H9 (cell line): ENCODE results near the gene RET. TPM values are rescaled to one million over a fixed set of nuclear protein-coding genes. Genes with fewer than 3 reads are reported as not detected.
A peak's percentile ranks its signal among the peaks of the same experiment; 100 is the strongest.

Experiments
- DNase-seq: peaks from one replicate; pipeline ENCODE4 v3.0.0-alpha.2; 2017
- H2AFZ ChIP-seq: one replicate; pipeline ENCODE4 v1.6.1; 2013; ENCODE audit warnings: mild to moderate bottlenecking, low read length, control low read depth, moderate library complexity
- H2AK5ac ChIP-seq: 2 replicates; pipeline ENCODE4 v1.6.1; 2013; ENCODE audit warnings: low read length, control low read depth, mixed read lengths; ENCODE audit not compliant: insufficient read length
- H2BK120ac ChIP-seq: one replicate; pipeline ENCODE4 v1.6.1; 2013; ENCODE audit warnings: low read depth, mild to moderate bottlenecking, low read length, control low read depth, inconsistent platforms; ENCODE audit not compliant: poor library complexity, severe bottlenecking
- H2BK12ac ChIP-seq: 2 replicates; pipeline ENCODE4 v1.6.1; 2013; ENCODE audit warnings: low read length, control low read depth, mixed read lengths, low read depth; ENCODE audit not compliant: insufficient read length
- H2BK15ac ChIP-seq: 2 replicates; pipeline ENCODE4 v1.6.1; 2013; ENCODE audit warnings: low read depth, low read length, control low read depth
- H2BK20ac ChIP-seq: one replicate; pipeline ENCODE4 v1.6.1; 2013; ENCODE audit warnings: low read depth, mild to moderate bottlenecking, low read length, control low read depth, inconsistent platforms; ENCODE audit not compliant: poor library complexity, severe bottlenecking
- H2BK5ac ChIP-seq: 2 replicates; pipeline ENCODE4 v1.6.1; 2013; ENCODE audit warnings: low read length, control low read depth, mixed read lengths; ENCODE audit not compliant: insufficient read length
- H3K14ac ChIP-seq: 2 replicates; pipeline ENCODE4 v1.6.1; 2013; ENCODE audit warnings: low read length, control low read depth; ENCODE audit not compliant: insufficient read depth
- H3K18ac ChIP-seq: 2 replicates; pipeline ENCODE4 v1.6.1; 2013; ENCODE audit warnings: low read depth, mild to moderate bottlenecking, mixed read lengths, low read length, control low read depth; ENCODE audit not compliant: insufficient read length
- H3K23ac ChIP-seq: 2 replicates; pipeline ENCODE4 v1.6.1; 2013; ENCODE audit warnings: low read length, control low read depth, mixed read lengths, low read depth; ENCODE audit not compliant: insufficient read length
- H3K23me2 ChIP-seq: 2 replicates; pipeline ENCODE4 v1.6.1; 2013; ENCODE audit warnings: low read depth, mild to moderate bottlenecking, mixed read lengths, low read length, control low read depth; ENCODE audit not compliant: insufficient read length, poor library complexity, severe bottlenecking
- H3K27ac ChIP-seq: 2 replicates; pipeline ENCODE4 v1.5.1; 2013; ENCODE audit warnings: low read length, control low read depth, mixed read lengths, low read depth; ENCODE audit not compliant: insufficient read length
- H3K27me3 ChIP-seq: 2 replicates; pipeline ENCODE4 v1.6.1; 2013; ENCODE audit warnings: low read length, control low read depth, inconsistent platforms; ENCODE audit not compliant: insufficient read depth
- H3K4ac ChIP-seq: 2 replicates; pipeline ENCODE4 v1.6.1; 2013; ENCODE audit warnings: low read depth, mild to moderate bottlenecking, control low read depth, inconsistent platforms, low read length, moderate library complexity
- H3K4me1 ChIP-seq: 2 replicates; pipeline ENCODE4 v1.6.1; 2013; ENCODE audit warnings: low read length, control low read depth, inconsistent platforms; ENCODE audit not compliant: insufficient read depth
- H3K4me2 ChIP-seq: 2 replicates; pipeline ENCODE4 v1.6.1; 2013; ENCODE audit warnings: low read length, control low read depth, mixed read lengths; ENCODE audit not compliant: insufficient read length, insufficient read depth
- H3K56ac ChIP-seq: 2 replicates; pipeline ENCODE4 v1.6.1; 2013; ENCODE audit warnings: low read depth, mild to moderate bottlenecking, mixed read lengths, low read length, control low read depth; ENCODE audit not compliant: insufficient read length
- H3K79me1 ChIP-seq: 2 replicates; pipeline ENCODE4 v1.6.1; 2013; ENCODE audit warnings: low read depth, mild to moderate bottlenecking, moderate library complexity, low read length, control low read depth, inconsistent platforms; ENCODE audit not compliant: insufficient read depth, poor library complexity, severe bottlenecking
- H3K79me2 ChIP-seq: 2 replicates; pipeline ENCODE4 v1.6.1; 2013; ENCODE audit warnings: low read length, control low read depth, inconsistent platforms; ENCODE audit not compliant: insufficient read depth
- H3K9ac ChIP-seq: 2 replicates; pipeline ENCODE4 v1.6.1; 2013; ENCODE audit warnings: low read length, control low read depth, mixed read lengths; ENCODE audit not compliant: insufficient read length; ENCODE audit errors: extremely low read depth
- H3K9me3 ChIP-seq: one replicate; pipeline ENCODE4 v1.6.1; 2013; ENCODE audit warnings: low read depth, low read length, inconsistent platforms; ENCODE audit not compliant: control insufficient read depth
- H3T11ph ChIP-seq: one replicate; pipeline ENCODE4 v1.6.1; 2013; ENCODE audit warnings: mild to moderate bottlenecking, low read length, control low read depth, inconsistent platforms
- H4K20me1 ChIP-seq: one replicate; pipeline ENCODE4 v1.6.1; 2013; ENCODE audit not compliant: control insufficient read depth, insufficient read length, insufficient read depth
- H4K5ac ChIP-seq: 2 replicates; pipeline ENCODE4 v1.6.1; 2013; ENCODE audit warnings: low read depth, mild to moderate bottlenecking, mixed read lengths, low read length, control low read depth; ENCODE audit not compliant: insufficient read length
- H4K8ac ChIP-seq: replicated peaks from 2 replicates; pipeline ENCODE4 v1.6.1; 2013; ENCODE audit warnings: low read length, control low read depth, mixed read lengths, low read depth; ENCODE audit not compliant: insufficient read length
- H4K91ac ChIP-seq: 2 replicates; pipeline ENCODE4 v1.6.1; 2013; ENCODE audit warnings: low read depth, mild to moderate bottlenecking, moderate library complexity, mixed read lengths, low read length, control low read depth; ENCODE audit not compliant: insufficient read length
- H3K27ac Mint-ChIP-seq, 3 experiments: 2 replicates in 2 of 3; 3 replicates in 1 of 3; pipeline ENCODE4 v1.8.0; 2020 to 2021; ENCODE audit warnings: mixed read lengths in 3 of 3, mild to moderate bottlenecking in 1 of 3, moderate library complexity in 1 of 3
- H3K27me3 Mint-ChIP-seq: 2 replicates; pipeline ENCODE4 v1.8.0; 2021; ENCODE audit warnings: low read depth, mild to moderate bottlenecking, moderate library complexity, mixed read lengths
- H3K36me3 Mint-ChIP-seq, 3 experiments: 2 replicates in 2 of 3; 3 replicates in 1 of 3; pipeline ENCODE4 v1.8.0; 2020 to 2021; ENCODE audit warnings: low read depth in 3 of 3, mixed read lengths in 3 of 3; ENCODE audit not compliant: insufficient read depth in 1 of 3
- H3K4me1 Mint-ChIP-seq, 2 experiments: 2 replicates each; pipeline ENCODE4 v1.8.0; 2020; ENCODE audit warnings: mixed read lengths in 2 of 2
- H3K4me3 Mint-ChIP-seq, 2 experiments: 2 replicates in 1 of 2; 3 replicates in 1 of 2; pipeline ENCODE4 v1.8.0; 2020 to 2021; ENCODE audit warnings: mild to moderate bottlenecking in 2 of 2, mixed read lengths in 2 of 2, moderate library complexity in 1 of 2
- H3K9me3 Mint-ChIP-seq, 2 experiments: 2 replicates in 1 of 2; 3 replicates in 1 of 2; pipeline ENCODE4 v1.8.0; 2020; ENCODE audit warnings: mild to moderate bottlenecking in 2 of 2, mixed read lengths in 2 of 2, moderate library complexity in 1 of 2
- WGBS: extraction: QIAGEN DNeasy Blood & Tissue Kit; methylation state at CpG from one replicate; pipeline ENCODE4 v1.1.7; 2013; ENCODE audit warnings: missing lambda C conversion rate, low lambda C conversion rate, mixed read lengths; ENCODE audit not compliant: insufficient read length; ENCODE audit errors: extremely low coverage; 5-methylcytosine and 5-hydroxymethylcytosine counted together
- total RNA-seq: library from RNA; stranded (reverse); gene quantifications from 2 replicates; pipeline ENCODE4 v1.2.1, GENCODE V29; 2021
- TF ChIP-seq, protein P1 (sequence below): fragments of 200-600 bp; sonication (generic); conservative IDR thresholded peaks from 3 replicates; pipeline ENCODE4 v1.8.0; 2021; ENCODE audit warnings: antibody characterized with exemption, mild to moderate bottlenecking

The RET gene
- total RNA-seq, 1 experiment from 2014 or later: 12.2 TPM

DNA sequence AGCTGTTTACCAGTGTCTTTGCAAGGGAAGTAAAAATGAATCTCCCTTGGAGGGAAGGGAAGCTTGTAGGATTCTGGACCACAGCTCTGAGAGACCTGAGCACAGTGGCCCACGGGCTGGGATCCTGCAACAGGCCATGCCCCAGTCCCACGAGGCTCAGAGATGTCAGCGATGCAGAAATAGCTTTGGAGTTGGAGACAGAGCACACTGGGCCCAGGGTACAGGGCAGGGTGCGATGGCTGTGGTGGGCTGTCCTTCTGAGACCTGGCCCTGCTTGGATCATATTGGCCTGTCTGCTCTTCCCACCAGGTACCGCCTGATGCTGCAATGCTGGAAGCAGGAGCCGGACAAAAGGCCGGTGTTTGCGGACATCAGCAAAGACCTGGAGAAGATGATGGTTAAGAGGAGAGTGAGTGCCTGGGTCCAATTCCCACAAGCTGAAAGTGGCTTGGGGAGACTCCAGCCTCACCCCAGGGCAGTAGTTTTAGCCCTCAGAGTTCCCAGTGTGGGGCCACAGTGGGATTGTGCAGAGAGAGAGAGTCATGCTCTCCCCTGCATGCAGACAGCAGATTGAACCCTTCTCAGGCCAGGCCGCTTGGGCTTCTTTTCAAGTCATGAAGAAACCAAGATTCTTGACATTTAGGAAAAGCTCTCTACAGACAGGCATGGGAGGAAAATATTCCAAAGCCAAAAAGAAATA lies 47.9 kb downstream of the RET start:
- Histone ChIP-seq H3K18ac (no peak overlapping the region), H2AK5ac (no peak overlapping the region), H3K14ac (no peak overlapping the region), H4K20me1 (no peaks in the 10 kb centered on the region), H3K23me2 (peaks cover 2% of the 10 kb centered on the region), H3K23ac (no peak overlapping the region), H2BK120ac (no peak overlapping the region), H4K8ac (no peak overlapping the region), H2BK5ac (no peak overlapping the region), H2AFZ (no peak overlapping the region), H2BK15ac (no peak overlapping the region), H3K4me2 (no peak overlapping the region), H3K4me1 (no peaks in the 10 kb centered on the region), H3K9ac (no peak overlapping the region), H3T11ph (no peak overlapping the region), H4K5ac (no peak overlapping the region), H2BK12ac (no peak overlapping the region), H3K79me2 (no peaks in the 10 kb centered on the region), H3K27me3 (no peaks in the 10 kb centered on the region), H3K27ac (no peak overlapping the region), H3K79me1 (no peaks in the 10 kb centered on the region), H4K91ac (no peak overlapping the region), H3K4ac (no peak overlapping the region), H3K9me3 (no peaks in the 10 kb centered on the region), H2BK20ac (no peak overlapping the region), H3K56ac (no peak overlapping the region)
- H3K9me3 Mint-ChIP-seq: no peaks in the 10 kb centered on the region
- peaks cover 2 to 3% of the 10 kb centered on the region in 2 experiments; a peak in 3 of 4 replicates for H3K4me1 Mint-ChIP-seq
- WGBS: no CpG with 5 or more reads among the region's 9 CpGs
- TF ChIP-seq, protein P1, sequence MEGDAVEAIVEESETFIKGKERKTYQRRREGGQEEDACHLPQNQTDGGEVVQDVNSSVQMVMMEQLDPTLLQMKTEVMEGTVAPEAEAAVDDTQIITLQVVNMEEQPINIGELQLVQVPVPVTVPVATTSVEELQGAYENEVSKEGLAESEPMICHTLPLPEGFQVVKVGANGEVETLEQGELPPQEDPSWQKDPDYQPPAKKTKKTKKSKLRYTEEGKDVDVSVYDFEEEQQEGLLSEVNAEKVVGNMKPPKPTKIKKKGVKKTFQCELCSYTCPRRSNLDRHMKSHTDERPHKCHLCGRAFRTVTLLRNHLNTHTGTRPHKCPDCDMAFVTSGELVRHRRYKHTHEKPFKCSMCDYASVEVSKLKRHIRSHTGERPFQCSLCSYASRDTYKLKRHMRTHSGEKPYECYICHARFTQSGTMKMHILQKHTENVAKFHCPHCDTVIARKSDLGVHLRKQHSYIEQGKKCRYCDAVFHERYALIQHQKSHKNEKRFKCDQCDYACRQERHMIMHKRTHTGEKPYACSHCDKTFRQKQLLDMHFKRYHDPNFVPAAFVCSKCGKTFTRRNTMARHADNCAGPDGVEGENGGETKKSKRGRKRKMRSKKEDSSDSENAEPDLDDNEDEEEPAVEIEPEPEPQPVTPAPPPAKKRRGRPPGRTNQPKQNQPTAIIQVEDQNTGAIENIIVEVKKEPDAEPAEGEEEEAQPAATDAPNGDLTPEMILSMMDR: no peak
- no peak overlapping the region for H3K27ac Mint-ChIP-seq
- H3K4me3 Mint-ChIP-seq: no peak overlapping the region
- H3K27me3 Mint-ChIP-seq: no peaks in the 10 kb centered on the region; the same call in 1 of the 2 replicates
- DNase-seq: peak; percentile 7
- H3K36me3 Mint-ChIP-seq: peaks cover 0 to 10% (median 7%) of the 10 kb centered on the region in 3 experiments; a peak in 4 of 7 replicates
